HepG2 (cell line): ENCODE measurements around the gene ABCC3. TPM values are rescaled to one million over a fixed set of nuclear protein-coding genes. Genes with fewer than 3 reads are reported as not detected.

Experiments used
- AFF4 ChIP-seq: sonication (generic); formaldehyde crosslinking; IDR thresholded peaks from 2 replicates; pipeline ENCODE4 v1.4.0; 2020; ENCODE audit warnings: missing genetic modification reagents
- ARNTL ChIP-seq: sonication (generic); formaldehyde crosslinking; IDR thresholded peaks from 2 replicates; pipeline ENCODE4 v1.4.0; 2020; ENCODE audit warnings: mild to moderate bottlenecking, missing genetic modification reagents
- GATA4 ChIP-seq: sonication (generic); IDR thresholded peaks from 2 replicates; pipeline ENCODE4 v1.6.1; 2016; ENCODE audit warnings: antibody characterized with exemption, low read depth, borderline replicate concordance
- GPBP1L1 ChIP-seq: sonication (generic); formaldehyde crosslinking; IDR thresholded peaks from 2 replicates; pipeline ENCODE4 v1.5.0; 2020; ENCODE audit warnings: mild to moderate bottlenecking, missing genetic modification reagents
- GTF2F1 ChIP-seq: fragments of 150-350 bp; IDR thresholded peaks from 2 replicates; pipeline ENCODE4 v1.6.1; 2014; ENCODE audit warnings: low read length
- HHEX ChIP-seq: IDR thresholded peaks from 2 replicates; pipeline ENCODE4 v1.6.1; 2016; ENCODE audit warnings: control low read depth
- LRRFIP1 ChIP-seq: sonication (generic); formaldehyde crosslinking; conservative IDR thresholded peaks from 2 replicates; pipeline ENCODE4 v1.4.0; 2020; ENCODE audit warnings: missing genetic modification reagents
- RBM22 ChIP-seq: fragments of 200-400 bp; formaldehyde crosslinking; optimal IDR thresholded peaks from 2 replicates; pipeline ENCODE3; 2017; ENCODE audit warnings: mild to moderate bottlenecking, low read length, moderate library complexity
- SNAPC5 ChIP-seq: sonication (generic); formaldehyde crosslinking; IDR thresholded peaks from 2 replicates; pipeline ENCODE4 v1.8.1; 2023; ENCODE audit warnings: mild to moderate bottlenecking, missing genetic modification reagents, borderline replicate concordance
- TAF1 ChIP-seq: sonication (generic); formaldehyde crosslinking; IDR thresholded peaks from 2 replicates; pipeline ENCODE4 v1.4.0; 2020; ENCODE audit warnings: missing genetic modification reagents
- TCF7 ChIP-seq: sonication (generic); IDR thresholded peaks from 2 replicates; pipeline ENCODE4 v1.6.1; 2016; ENCODE audit warnings: antibody characterized with exemption, low read depth
- USF2 ChIP-seq, 2 experiments: sonication (generic) in 1 of 2; formaldehyde crosslinking in 1 of 2; IDR thresholded peaks; 2 replicates each; pipeline versions ENCODE4 v1.5.1 to v1.6.1; 2011 to 2020; ENCODE audit warnings: borderline replicate concordance in 1 of 2, low read depth in 1 of 2, low read length in 1 of 2, mild to moderate bottlenecking in 1 of 2, missing genetic modification reagents in 1 of 2, moderate library complexity in 1 of 2
- ZFP62 ChIP-seq: sonication (generic); formaldehyde crosslinking; IDR thresholded peaks from 2 replicates; pipeline ENCODE4 v1.4.0; 2020; ENCODE audit warnings: missing genetic modification reagents
- ZNF224 ChIP-seq: sonication (generic); formaldehyde crosslinking; IDR thresholded peaks from 2 replicates; pipeline ENCODE4 v1.5.0; 2020; ENCODE audit warnings: mild to moderate bottlenecking, missing genetic modification reagents
- ZNF382 ChIP-seq: sonication (generic); formaldehyde crosslinking; IDR thresholded peaks from 2 replicates; pipeline ENCODE4 v1.5.0; 2020; ENCODE audit warnings: missing genetic modification reagents, mild to moderate bottlenecking, borderline replicate concordance
- ZNF503 ChIP-seq: sonication (generic); formaldehyde crosslinking; IDR thresholded peaks from 2 replicates; pipeline ENCODE4 v1.4.0; 2020; ENCODE audit warnings: missing genetic modification reagents
- polyA plus RNA-seq, 8 experiments: library from polyadenylated mRNA; depleted of rRNA in 3 of 8; stranded (reverse) in 7 of 8; unstranded in 1 of 8; fragments of >200 nt; fragmentation: Illumina TruSeq in 4 of 8; extraction: Trizol in 4 of 8; gene quantifications; 2 replicates each; pipeline versions ENCODE4 v1.2.1 to v1.2.3, GENCODE V29; 2011 to 2016; ENCODE audit warnings: low read depth in 4 of 8, missing spikeins in 1 of 8, mixed read lengths in 1 of 8; ENCODE audit not compliant: insufficient read depth in 1 of 8
- total RNA-seq, 5 experiments: library from RNA; depleted of rRNA; stranded (reverse); fragments of >200 nt; fragmentation: Illumina TruSeq; extraction: Trizol; gene quantifications; 2 replicates each; pipeline ENCODE4 v1.2.3, GENCODE V29; 2016; ENCODE audit warnings: low read depth in 1 of 5

Gene ABCC3
- total and polyA plus RNA-seq, 2 of the 13 experiments (the other 11 are each of a cell fraction or from before 2014, with no cell fraction given): 25.2 to 50.7 TPM

GRCh38 chr17:50686494-50687199, 52.0 kb downstream of the ABCC3 start (continued):
- no peak for TF ChIP-seq USF2 (IDR thresholded peaks at IDR 0.05; ENCODE audit: low read depth, low read length)
- no peak; the same call in 1 of the 2 replicates for TF ChIP-seq USF2 (CRISPR knock-in tag; IDR thresholded peaks at IDR 0.05; ENCODE audit: borderline replicate concordance)
- peak; percentile 82 for TF ChIP-seq TAF1
- TF ChIP-seq GPBP1L1: no peak
- peak; percentile 15; the same call in 1 of the 2 replicates for TF ChIP-seq HHEX (CRISPR knock-in tag)
- no peak for TF ChIP-seq ZFP62 (CRISPR knock-in tag)
- no peak for TF ChIP-seq ZNF382 (CRISPR knock-in tag)
- no peak for TF ChIP-seq RBM22
- peak; percentile 71; the same call in 1 of the 2 replicates for TF ChIP-seq GTF2F1
- 0 out of 2 replicates have a peak, but pooled peaks have one; percentile 41 for TF ChIP-seq LRRFIP1
- TF ChIP-seq ZNF224 (CRISPR knock-in tag): peak; percentile 96
- TF ChIP-seq ZNF503 (CRISPR knock-in tag): peak; percentile 93; the same call in 1 of the 2 replicates
- peak; percentile 90 for TF ChIP-seq AFF4 (CRISPR knock-in tag)
- peak; percentile 85; the same call in 1 of the 2 replicates for TF ChIP-seq SNAPC5 (CRISPR knock-in tag)
- peak; percentile 49; the same call in 1 of the 2 replicates for TF ChIP-seq TCF7
- peak; percentile 74 for TF ChIP-seq ARNTL (CRISPR knock-in tag)
- no peak for TF ChIP-seq GATA4
